ENCODE measurements around the gene PAQR9. TPM values are rescaled to one million over a fixed set of nuclear protein-coding genes. Genes with fewer than 3 reads are reported as not detected.

The PAQR9 gene
- total and polyA plus RNA-seq, 2 of the 13 experiments (the other 11 are each of a cell fraction or from before 2014, with no cell fraction given): 3.7 to 10.3 TPM

GRCh38 chr3:142993958-142994442 is 30.5 kb upstream of the PAQR9 start (continued):
- TF ChIP-seq, protein P1, sequence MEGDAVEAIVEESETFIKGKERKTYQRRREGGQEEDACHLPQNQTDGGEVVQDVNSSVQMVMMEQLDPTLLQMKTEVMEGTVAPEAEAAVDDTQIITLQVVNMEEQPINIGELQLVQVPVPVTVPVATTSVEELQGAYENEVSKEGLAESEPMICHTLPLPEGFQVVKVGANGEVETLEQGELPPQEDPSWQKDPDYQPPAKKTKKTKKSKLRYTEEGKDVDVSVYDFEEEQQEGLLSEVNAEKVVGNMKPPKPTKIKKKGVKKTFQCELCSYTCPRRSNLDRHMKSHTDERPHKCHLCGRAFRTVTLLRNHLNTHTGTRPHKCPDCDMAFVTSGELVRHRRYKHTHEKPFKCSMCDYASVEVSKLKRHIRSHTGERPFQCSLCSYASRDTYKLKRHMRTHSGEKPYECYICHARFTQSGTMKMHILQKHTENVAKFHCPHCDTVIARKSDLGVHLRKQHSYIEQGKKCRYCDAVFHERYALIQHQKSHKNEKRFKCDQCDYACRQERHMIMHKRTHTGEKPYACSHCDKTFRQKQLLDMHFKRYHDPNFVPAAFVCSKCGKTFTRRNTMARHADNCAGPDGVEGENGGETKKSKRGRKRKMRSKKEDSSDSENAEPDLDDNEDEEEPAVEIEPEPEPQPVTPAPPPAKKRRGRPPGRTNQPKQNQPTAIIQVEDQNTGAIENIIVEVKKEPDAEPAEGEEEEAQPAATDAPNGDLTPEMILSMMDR (CRISPR knock-in tag; IDR thresholded peaks at IDR 0.05): peak; percentile 86
- TF ChIP-seq MYC (CRISPR knock-in tag; IDR thresholded peaks at IDR 0.05; ENCODE audit: borderline replicate concordance) (no peak), MED1 (CRISPR knock-in tag; IDR thresholded peaks at IDR 0.05) (peak; percentile 38; the same call in 1 of the 2 replicates), ZNF577 (CRISPR knock-in tag; IDR thresholded peaks at IDR 0.05; ENCODE audit: borderline replicate concordance, low read depth) (no peak), ZGPAT (CRISPR knock-in tag; IDR thresholded peaks at IDR 0.05) (peak; percentile 38; the same call in 1 of the 2 replicates), BCL6 (CRISPR knock-in tag; IDR thresholded peaks at IDR 0.05) (no peak), ZNF549 (CRISPR knock-in tag; IDR thresholded peaks at IDR 0.05) (no peak), ZNF496 (CRISPR knock-in tag; IDR thresholded peaks at IDR 0.05; ENCODE audit: insufficient replicate concordance) (no peak), RAD21 (CRISPR knock-in tag; IDR thresholded peaks at IDR 0.05) (peak; percentile 67; the same call in 1 of the 2 replicates), REPIN1 (CRISPR knock-in tag; IDR thresholded peaks at IDR 0.05; ENCODE audit: borderline replicate concordance, low read depth) (peak; percentile 47; the same call in 1 of the 2 replicates), ISX (CRISPR knock-in tag; conservative IDR thresholded peaks at IDR 0.05) (no peak), SMC3 (IDR thresholded peaks at IDR 0.05; ENCODE audit: low read length) (peak; percentile 94), CEBPG (CRISPR knock-in tag; IDR thresholded peaks at IDR 0.05) (0 out of 2 replicates have a peak, but pooled peaks have one; percentile 38), PPARG (CRISPR knock-in tag; conservative IDR thresholded peaks at IDR 0.05) (peak; percentile 92), SALL1 (CRISPR knock-in tag; IDR thresholded peaks at IDR 0.05) (peak; percentile 14; the same call in 1 of the 2 replicates), CBX2 (IDR thresholded peaks at IDR 0.05; ENCODE audit: low read depth, low read length) (no peak), CBX2 (CRISPR knock-in tag; IDR thresholded peaks at IDR 0.05; ENCODE audit: low read depth) (no peak), ZNF124 (CRISPR knock-in tag; IDR thresholded peaks at IDR 0.05) (no peak), ZNF646 (CRISPR knock-in tag; IDR thresholded peaks at IDR 0.05) (peak; percentile 80), BHLHE40 (IDR thresholded peaks at IDR 0.05; ENCODE audit: low read length) (no peak), ELF3 (CRISPR knock-in tag; IDR thresholded peaks at IDR 0.05) (peak; percentile 46; the same call in 1 of the 2 replicates)
- TF ChIP-seq, protein P2, sequence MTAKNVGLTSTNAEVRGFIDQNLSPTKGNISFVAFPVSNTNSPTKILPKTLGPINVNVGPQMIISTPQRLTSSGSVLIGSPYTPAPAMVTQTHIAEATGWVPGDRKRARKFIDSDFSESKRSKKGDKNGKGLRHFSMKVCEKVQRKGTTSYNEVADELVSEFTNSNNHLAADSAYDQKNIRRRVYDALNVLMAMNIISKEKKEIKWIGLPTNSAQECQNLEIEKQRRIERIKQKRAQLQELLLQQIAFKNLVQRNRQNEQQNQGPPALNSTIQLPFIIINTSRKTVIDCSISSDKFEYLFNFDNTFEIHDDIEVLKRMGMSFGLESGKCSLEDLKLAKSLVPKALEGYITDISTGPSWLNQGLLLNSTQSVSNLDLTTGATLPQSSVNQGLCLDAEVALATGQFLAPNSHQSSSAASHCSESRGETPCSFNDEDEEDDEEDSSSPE (CRISPR knock-in tag; IDR thresholded peaks at IDR 0.05): no peak
